HL-60 (cell line): ENCODE results near the gene SRSF1.

Experiments used
- DNase-seq, 2 experiments: peaks; one replicate each; pipeline ENCODE4 v3.0.0-alpha.2; 2010 to 2020; ENCODE audit warnings: low read depth in 1 of 2, low spot score in 1 of 2
- H3K27ac ChIP-seq: fragments of 250-450 bp; sonication (Bioruptor Pico); replicated peaks from 2 replicates; pipeline ENCODE4 v1.5.1; 2020; ENCODE audit warnings: mild to moderate bottlenecking, moderate library complexity
- H3K27me3 ChIP-seq: fragments of 250-450 bp; sonication (Bioruptor Pico); 2 replicates; pipeline ENCODE4 v1.5.1; 2021; ENCODE audit warnings: mild to moderate bottlenecking, moderate library complexity; ENCODE audit not compliant: insufficient read depth, poor library complexity, severe bottlenecking
- H3K4me3 ChIP-seq: replicated peaks from 2 replicates; pipeline ENCODE4 v1.5.1; 2011; ENCODE audit warnings: mild to moderate bottlenecking, control low read depth, low read length; ENCODE audit not compliant: insufficient read depth
- CTCF ChIP-seq: IDR thresholded peaks from one replicate; pipeline ENCODE4 v1.5.1; 2011; ENCODE audit warnings: low read length, control low read depth, inconsistent platforms; ENCODE audit not compliant: insufficient read depth
- GABPA ChIP-seq: IDR thresholded peaks from 2 replicates; pipeline ENCODE4 v1.6.1; 2012; ENCODE audit warnings: low read depth
- POLR2AphosphoS5 ChIP-seq: IDR thresholded peaks from 2 replicates; pipeline ENCODE4 v1.6.1; 2012; ENCODE audit warnings: low read depth
- REST ChIP-seq: IDR thresholded peaks from 2 replicates; pipeline ENCODE4 v1.6.1; 2012; ENCODE audit warnings: low read depth; ENCODE audit not compliant: insufficient replicate concordance
- SPI1 ChIP-seq: IDR thresholded peaks from 2 replicates; pipeline ENCODE4 v1.6.1; 2012; ENCODE audit warnings: low read depth, mild to moderate bottlenecking, borderline replicate concordance

The SRSF1 gene

GRCh38 chr17:58050966-58051365 is 43.9 kb upstream of the SRSF1 start:
- no peak overlapping the region for H3K27ac ChIP-seq
- no peak overlapping the region for H3K4me3 ChIP-seq
- no peak for DNase-seq
- TF ChIP-seq GABPA (no peak), CTCF (no peak), POLR2AphosphoS5 (no peak), SPI1 (no peak), REST (no peak)
- H3K27me3 ChIP-seq = peaks cover 4% of the 10 kb centered on the region

- no peak overlapping the region for H3K27ac ChIP-seq
- no peak overlapping the region for H3K4me3 ChIP-seq
- DNase-seq = no peak
- H3K27me3 ChIP-seq = peaks cover 4% of the 10 kb centered on the region
- TF ChIP-seq SPI1 (no peak), GABPA (no peak), REST (no peak), CTCF (no peak), POLR2AphosphoS5 (no peak)
Observed at GRCh38 chr17:58049533-58049932, 42.5 kb upstream of the SRSF1 start.

GRCh38 chr17:58047376-58048150 is 40.5 kb upstream of the SRSF1 start:
- no peak overlapping the region for H3K4me3 ChIP-seq
- H3K27ac ChIP-seq = no peak overlapping the region
- H3K27me3 ChIP-seq = peaks cover 2% of the 10 kb centered on the region
- TF ChIP-seq SPI1 (no peak), POLR2AphosphoS5 (no peak), REST (no peak)
- DNase-seq = no peak
